SK-N-SH (cell line): ENCODE results near the gene EIF3K. TPM values are rescaled to one million over a fixed set of nuclear protein-coding genes. Genes with fewer than 3 reads are reported as not detected.

Experiments used
- CTCF ChIA-PET: fragments of 300-600, 350-600 bp; formaldehyde crosslinking; extraction: SDS; loops from one replicate; lab custom pipeline; 2021; lab: Yijun Ruan, JAX
- POLR2A ChIA-PET: fragments of 350-600 bp; sonication (Branson Sonifier 250); formaldehyde crosslinking; extraction: SDS; loops from one replicate; lab custom pipeline; 2020; ENCODE audit warnings: antibody characterized with exemption, inconsistent platforms; lab: Yijun Ruan, JAX
- DNase-seq: peaks from one replicate; pipeline ENCODE4 v3.0.0; 2012
- H2AFZ ChIP-seq: fragments of 200-600 bp; sonication (generic); 2 replicates; pipeline ENCODE4 v1.8.1; 2016; ENCODE audit warnings: antibody characterized with exemption, mild to moderate bottlenecking, low read depth
- H3F3A ChIP-seq: fragments of 200-600 bp; sonication (generic); replicated peaks from 2 replicates; pipeline ENCODE3; 2016; ENCODE audit warnings: antibody characterized with exemption, mild to moderate bottlenecking; ENCODE audit not compliant: insufficient read depth
- H3K27ac ChIP-seq, 2 experiments: fragments of 200-500 bp in 1 of 2; fragments of 200-600 bp in 1 of 2; sonication (Bioruptor generic) in 1 of 2; sonication (generic), shearing (Covaris generic) in 1 of 2; 2 replicates each; pipeline versions ENCODE4 v1.5.1 to v1.6.1; 2014 to 2016; ENCODE audit warnings: low read depth in 2 of 2, inconsistent platforms in 1 of 2, low read length in 1 of 2, mild to moderate bottlenecking in 1 of 2, mixed read lengths in 1 of 2
- H3K27me3 ChIP-seq: fragments of 200-600 bp; sonication (generic), shearing (Covaris generic); 2 replicates; pipeline ENCODE4 v1.6.1; 2016; ENCODE audit warnings: mixed run types; ENCODE audit not compliant: insufficient read depth
- H3K36me3 ChIP-seq, 2 experiments: fragments of 200-500 bp in 1 of 2; fragments of 200-600 bp in 1 of 2; sonication (Bioruptor generic) in 1 of 2; sonication (generic) in 1 of 2; replicated peaks in 1 of 2; 2 replicates each; pipeline versions ENCODE3 to v1.5.1; 2014 to 2016; ENCODE audit warnings: low read length in 1 of 2, mild to moderate bottlenecking in 1 of 2; ENCODE audit not compliant: insufficient read depth in 2 of 2, control insufficient read depth in 1 of 2
- H3K4me1 ChIP-seq, 2 experiments: fragments of 200-500 bp in 1 of 2; fragments of 200-600 bp in 1 of 2; sonication (Bioruptor generic) in 1 of 2; sonication (generic), shearing (Covaris generic) in 1 of 2; 2 replicates each; pipeline versions ENCODE4 v1.5.1 to v1.6.1; 2014 to 2016; ENCODE audit warnings: low read depth in 1 of 2, low read length in 1 of 2, mixed run types in 1 of 2; ENCODE audit not compliant: insufficient read depth in 2 of 2, control insufficient read depth in 1 of 2
- H3K4me2 ChIP-seq: fragments of 200-600 bp; sonication (generic), shearing (Covaris generic); 2 replicates; pipeline ENCODE4 v1.6.1; 2017; ENCODE audit warnings: mixed run types
- H3K4me3 ChIP-seq, 2 experiments: fragments of 200-500 bp in 1 of 2; fragments of 200-600 bp in 1 of 2; sonication (Bioruptor generic) in 1 of 2; sonication (generic), shearing (Covaris generic) in 1 of 2; 2 replicates each; pipeline versions ENCODE4 v1.5.1 to v1.8.1; 2014 to 2016; ENCODE audit warnings: low read depth in 2 of 2, inconsistent platforms in 1 of 2, low read length in 1 of 2, mild to moderate bottlenecking in 1 of 2, mixed read lengths in 1 of 2, moderate library complexity in 1 of 2
- H3K79me2 ChIP-seq: fragments of 200-600 bp; sonication (generic); 2 replicates; pipeline ENCODE4 v1.8.1; 2017; ENCODE audit warnings: mild to moderate bottlenecking; ENCODE audit not compliant: insufficient read depth
- H3K9ac ChIP-seq: fragments of 200-600 bp; sonication (generic); 2 replicates; pipeline ENCODE4 v1.6.1; 2017; ENCODE audit warnings: mixed run types
- H3K9me2 ChIP-seq: fragments of 200-600 bp; sonication (generic); 2 replicates; pipeline ENCODE4 v1.6.1; 2017; ENCODE audit warnings: mixed run types
- H3K9me3 ChIP-seq: fragments of 200-600 bp; sonication (generic); 2 replicates; pipeline ENCODE4 v1.6.1; 2017; ENCODE audit warnings: mixed run types, mild to moderate bottlenecking, moderate library complexity
- H4K20me1 ChIP-seq: fragments of 200-600 bp; sonication (generic); 2 replicates; pipeline ENCODE4 v1.6.1; 2017; ENCODE audit warnings: mild to moderate bottlenecking, mixed run types; ENCODE audit not compliant: insufficient read depth
- CHD2 ChIP-seq: fragments of 150-350 bp; IDR thresholded peaks from 2 replicates; pipeline ENCODE4 v1.6.1; 2018; ENCODE audit warnings: low read length; ENCODE audit not compliant: partially characterized antibody
- EP300 ChIP-seq, 2 experiments: IDR thresholded peaks; 2 replicates each; pipeline versions ENCODE4 v1.4.0 to v1.6.1; 2012; ENCODE audit warnings: borderline replicate concordance in 1 of 2, low read depth in 1 of 2, low read length in 1 of 2
- EZH2phosphoT487 ChIP-seq: fragments of 200-600 bp; sonication (generic); IDR thresholded peaks from 2 replicates; pipeline ENCODE4 v1.6.1; 2017; ENCODE audit warnings: low read depth, mixed run types, mild to moderate bottlenecking, antibody characterized with exemption, moderate library complexity, borderline replicate concordance
- FOSL2 ChIP-seq: IDR thresholded peaks from 2 replicates; pipeline ENCODE4 v1.4.0; 2012; ENCODE audit warnings: low read depth, mild to moderate bottlenecking, moderate library complexity, borderline replicate concordance
- GABPA ChIP-seq: IDR thresholded peaks from 2 replicates; pipeline ENCODE4 v1.4.0; 2012; ENCODE audit warnings: low read depth, mild to moderate bottlenecking
- GATA2 ChIP-seq: sonication (generic); formaldehyde crosslinking; IDR thresholded peaks from 2 replicates; pipeline ENCODE4 v1.5.0; 2020; ENCODE audit warnings: mild to moderate bottlenecking, missing genetic modification reagents
- JUND ChIP-seq: IDR thresholded peaks from 2 replicates; pipeline ENCODE4 v1.4.0; 2012
- POLR2AphosphoS5 ChIP-seq: IDR thresholded peaks from 2 replicates; pipeline ENCODE4 v1.6.1; 2012; ENCODE audit warnings: low read depth, low read length
- RAD21 ChIP-seq: IDR thresholded peaks from 2 replicates; pipeline ENCODE4 v1.6.1; 2012; ENCODE audit warnings: mild to moderate bottlenecking, low read length
- REST ChIP-seq: IDR thresholded peaks from 2 replicates; pipeline ENCODE4 v1.6.1; 2012; ENCODE audit warnings: mild to moderate bottlenecking, low read depth, low read length, moderate library complexity
- RXRA ChIP-seq: IDR thresholded peaks from 2 replicates; pipeline ENCODE4 v1.4.0; 2012; ENCODE audit warnings: low read depth, mild to moderate bottlenecking, borderline replicate concordance
- SIN3A ChIP-seq: IDR thresholded peaks from 2 replicates; pipeline ENCODE4 v1.6.1; 2012; ENCODE audit warnings: low read depth, mild to moderate bottlenecking, low read length, moderate library complexity, borderline replicate concordance
- SMC3 ChIP-seq: IDR thresholded peaks from 2 replicates; pipeline ENCODE4 v1.6.1; 2012; ENCODE audit warnings: low read depth, low read length, improper control_type of control experiment
- TAF1 ChIP-seq: IDR thresholded peaks from 2 replicates; pipeline ENCODE4 v1.6.1; 2012; ENCODE audit warnings: low read depth, mild to moderate bottlenecking, low read length, moderate library complexity, borderline replicate concordance
- YY1 ChIP-seq: IDR thresholded peaks from 2 replicates; pipeline ENCODE4 v1.4.0; 2012; ENCODE audit warnings: low read depth, mild to moderate bottlenecking
- WGBS: methylation state at CpG from one replicate; pipeline ENCODE4 v1.1.6; 2017; ENCODE audit warnings: low lambda C conversion rate; 5-methylcytosine and 5-hydroxymethylcytosine counted together
- polyA plus RNA-seq, 3 experiments: library from polyadenylated mRNA; depleted of rRNA; stranded (reverse); fragments of >200 nt; gene quantifications; 2 replicates each; pipeline ENCODE4 v1.2.3, GENCODE V29; 2012
- TF ChIP-seq, protein P1 (sequence below): fragments of 150-350 bp; IDR thresholded peaks from 2 replicates; pipeline ENCODE4 v1.6.1; 2016; ENCODE audit warnings: mild to moderate bottlenecking, low read depth, low read length
- TF ChIP-seq, protein P2 (sequence below): fragments of 200-600 bp; sonication (generic); IDR thresholded peaks from 2 replicates; pipeline ENCODE4 v1.6.1; 2017; ENCODE audit warnings: antibody characterized with exemption, mild to moderate bottlenecking, moderate library complexity

EIF3K gene
- polyA plus RNA-seq, 1 of the 3 experiments (the other 2 are of a cell fraction): 484 TPM

- DNase-seq: no peak
- H3K27ac ChIP-seq: no peak overlapping the region
- peaks cover 24 to 45% of the 10 kb centered on the region in 2 experiments for H3K36me3 ChIP-seq
- TF ChIP-seq JUND (no peak), GATA2 (CRISPR knock-in tag) (no peak), GABPA (no peak), TAF1 (no peak), RXRA (no peak), SIN3A (no peak), SMC3 (no peak), CHD2 (no peak), EP300 (IDR thresholded peaks at IDR 0.05; ENCODE audit: borderline replicate concordance in 1 of 2, low read depth in 1 of 2, low read length in 1 of 2) (no peak), RAD21 (no peak)
- TF ChIP-seq, protein P1, sequence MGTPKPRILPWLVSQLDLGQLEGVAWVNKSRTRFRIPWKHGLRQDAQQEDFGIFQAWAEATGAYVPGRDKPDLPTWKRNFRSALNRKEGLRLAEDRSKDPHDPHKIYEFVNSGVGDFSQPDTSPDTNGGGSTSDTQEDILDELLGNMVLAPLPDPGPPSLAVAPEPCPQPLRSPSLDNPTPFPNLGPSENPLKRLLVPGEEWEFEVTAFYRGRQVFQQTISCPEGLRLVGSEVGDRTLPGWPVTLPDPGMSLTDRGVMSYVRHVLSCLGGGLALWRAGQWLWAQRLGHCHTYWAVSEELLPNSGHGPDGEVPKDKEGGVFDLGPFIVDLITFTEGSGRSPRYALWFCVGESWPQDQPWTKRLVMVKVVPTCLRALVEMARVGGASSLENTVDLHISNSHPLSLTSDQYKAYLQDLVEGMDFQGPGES: no peak
- no peak overlapping the region for H3K4me3 ChIP-seq
- no peak overlapping the region for H3K9ac ChIP-seq
- no peaks in the 10 kb centered on the region for H4K20me1 ChIP-seq
- H3K27me3 ChIP-seq: no peaks in the 10 kb centered on the region
- 93% methylated on average over 9 of the region's 16 CpGs for WGBS
- no peaks in the 10 kb centered on the region for H3K4me1 ChIP-seq
- H3K9me2 ChIP-seq: no peaks in the 10 kb centered on the region
- H3F3A ChIP-seq: peaks cover 5% of the 10 kb centered on the region
- ChIA-PET POLR2A (interaction anchor here (1.2 kb wide), 1 partner anchor 13 kb away, joined by 3 read pairs; the partner anchor contains the start of gene EIF3K), CTCF (interaction anchor here (8.7 kb wide), 1 partner anchor 117 kb away, joined by 73 read pairs; no protein-coding TSS in a partner anchor)
- no peak overlapping the region for H2AFZ ChIP-seq
- no peaks in the 10 kb centered on the region for H3K9me3 ChIP-seq
- no peak overlapping the region for H3K4me2 ChIP-seq
- peaks cover 5% of the 10 kb centered on the region; the same call in 1 of the 2 replicates for H3K79me2 ChIP-seq
Observed at GRCh38 chr19:38632476-38633213, 13.7 kb downstream of the EIF3K start.

GRCh38 chr19:38634757-38635482 lies 15.9 kb downstream of the EIF3K start:
- Histone ChIP-seq H2AFZ (no peak overlapping the region), H3K4me1 (no peaks in the 10 kb centered on the region), H4K20me1 (no peaks in the 10 kb centered on the region), H3K36me3 (peaks cover 24 to 31% of the 10 kb centered on the region in 2 experiments), H3K27ac (no peak overlapping the region), H3K9me3 (no peaks in the 10 kb centered on the region), H3K27me3 (no peaks in the 10 kb centered on the region), H3F3A (peaks cover 5% of the 10 kb centered on the region), H3K79me2 (peaks cover 5% of the 10 kb centered on the region; the same call in 1 of the 2 replicates), H3K4me3 (no peak overlapping the region; a peak in 1 of 4 replicates)
- ChIA-PET CTCF (interaction anchor here (0.6 to 8.7 kb wide), 47 partner anchors 8 to 763 kb away, joined by 3 to 73 read pairs (median 4); partner anchors contain the start of genes ACTN4, EIF3K, FAM98C and MRPS12), POLR2A (interaction anchor here (1.0 to 1.3 kb wide), 4 partner anchors 13 to 232 kb away, joined by 3 to 8 read pairs (median 5); partner anchors contain the start of gene FAM98C)
- peak; percentile 87 for DNase-seq
- WGBS: 66% methylated on average over 14 of the region's 17 CpGs
- TF ChIP-seq RAD21 (peak; percentile 71), YY1 (no peak), CHD2 (no peak), RXRA (no peak), POLR2AphosphoS5 (no peak; the same call in 1 of the 2 replicates), REST (no peak), SMC3 (peak; percentile 88), EP300 (IDR thresholded peaks at IDR 0.05; ENCODE audit: borderline replicate concordance in 1 of 2, low read depth in 1 of 2, low read length in 1 of 2) (no peak), FOSL2 (no peak), EZH2phosphoT487 (no peak), JUND (no peak)
- TF ChIP-seq, protein P2, sequence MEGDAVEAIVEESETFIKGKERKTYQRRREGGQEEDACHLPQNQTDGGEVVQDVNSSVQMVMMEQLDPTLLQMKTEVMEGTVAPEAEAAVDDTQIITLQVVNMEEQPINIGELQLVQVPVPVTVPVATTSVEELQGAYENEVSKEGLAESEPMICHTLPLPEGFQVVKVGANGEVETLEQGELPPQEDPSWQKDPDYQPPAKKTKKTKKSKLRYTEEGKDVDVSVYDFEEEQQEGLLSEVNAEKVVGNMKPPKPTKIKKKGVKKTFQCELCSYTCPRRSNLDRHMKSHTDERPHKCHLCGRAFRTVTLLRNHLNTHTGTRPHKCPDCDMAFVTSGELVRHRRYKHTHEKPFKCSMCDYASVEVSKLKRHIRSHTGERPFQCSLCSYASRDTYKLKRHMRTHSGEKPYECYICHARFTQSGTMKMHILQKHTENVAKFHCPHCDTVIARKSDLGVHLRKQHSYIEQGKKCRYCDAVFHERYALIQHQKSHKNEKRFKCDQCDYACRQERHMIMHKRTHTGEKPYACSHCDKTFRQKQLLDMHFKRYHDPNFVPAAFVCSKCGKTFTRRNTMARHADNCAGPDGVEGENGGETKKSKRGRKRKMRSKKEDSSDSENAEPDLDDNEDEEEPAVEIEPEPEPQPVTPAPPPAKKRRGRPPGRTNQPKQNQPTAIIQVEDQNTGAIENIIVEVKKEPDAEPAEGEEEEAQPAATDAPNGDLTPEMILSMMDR: peak; percentile 91
- TF ChIP-seq, all 33 proteins: peak for 3
- no peaks in the 10 kb centered on the region for H3K9me2 ChIP-seq
- H3K4me2 ChIP-seq: no peak overlapping the region
- H3K9ac ChIP-seq: no peak overlapping the region
